H1 (cell line): Measurements from ENCODE around the gene FAM168B. TPM values are rescaled to one million over a fixed set of nuclear protein-coding genes. Genes with fewer than 3 reads are reported as not detected.

Experiments used
- CBX8 ChIP-seq: fragments of 300-800, 300-1000 bp; sonication (generic); IDR thresholded peaks from 2 replicates; pipeline ENCODE4 v1.7.1; 2016; ENCODE audit warnings: low read depth, low read length, borderline replicate concordance
- CHD7 ChIP-seq: fragments of 300-600 bp; sonication (generic); IDR thresholded peaks from 2 replicates; pipeline ENCODE4 v1.7.1; 2012; ENCODE audit warnings: low read length, moderate library complexity, mild to moderate bottlenecking, inconsistent platforms; ENCODE audit not compliant: insufficient replicate concordance
- CTBP2 ChIP-seq: IDR thresholded peaks from 2 replicates; pipeline ENCODE4 v1.7.0; 2011; ENCODE audit warnings: borderline replicate concordance, mild to moderate bottlenecking, moderate library complexity, mixed read lengths, low read length; ENCODE audit not compliant: insufficient read depth, insufficient read length
- EGR1 ChIP-seq: IDR thresholded peaks from 2 replicates; pipeline ENCODE4 v1.6.1; 2011; ENCODE audit warnings: low read depth, low read length, borderline replicate concordance
- EZH2 ChIP-seq: fragments of 200-600 bp; sonication (generic); IDR thresholded peaks from 2 replicates; pipeline ENCODE4 v1.7.1; 2012; ENCODE audit warnings: low read depth, mild to moderate bottlenecking, moderate library complexity, low read length, inconsistent platforms; ENCODE audit not compliant: severe bottlenecking
- JUN ChIP-seq: IDR thresholded peaks from 2 replicates; pipeline ENCODE4 v1.6.1; 2011; ENCODE audit warnings: low read depth, mild to moderate bottlenecking, improper control_type of control experiment, low read length
- MAFK ChIP-seq: IDR thresholded peaks from 2 replicates; pipeline ENCODE4 v1.6.1; 2012; ENCODE audit warnings: low read depth, mild to moderate bottlenecking, improper control_type of control experiment, low read length
- SP1 ChIP-seq: IDR thresholded peaks from 2 replicates; pipeline ENCODE4 v1.6.1; 2011; ENCODE audit warnings: low read depth, low read length
- SP4 ChIP-seq: IDR thresholded peaks from 2 replicates; pipeline ENCODE4 v1.6.1; 2012; ENCODE audit warnings: low read length, inconsistent platforms
- TAF7 ChIP-seq: optimal IDR thresholded peaks from 2 replicates; pipeline ENCODE3; 2011; ENCODE audit warnings: low read depth, mild to moderate bottlenecking, inconsistent platforms, low read length, moderate library complexity, borderline replicate concordance
- polyA plus RNA-seq, 7 experiments: library from polyadenylated mRNA; depleted of rRNA in 3 of 7; stranded (reverse) in 5 of 7; unstranded in 2 of 7; fragments of >200 nt in 5 of 7; fragments of 200-250 nt in 2 of 7; gene quantifications; 1 replicate in 5 of 7; 2 replicates in 1 of 7; 4 replicates in 1 of 7; pipeline versions ENCODE4 v1.2.1 to v1.2.3, GENCODE V29; 2011 to 2013; ENCODE audit warnings: missing spikeins in 2 of 7, mixed read lengths in 2 of 7
- total RNA-seq: library from RNA; stranded (reverse); fragmentation: NEBNext Ultra II Directional; extraction: Animal tissue kit (Norgen Biotek cat#: 25700); gene quantifications from 2 replicates; pipeline ENCODE4 v1.2.1, GENCODE V29; 2021

FAM168B gene
- total and polyA plus RNA-seq, 2 of the 8 experiments (the other 6 are each of a cell fraction or from before 2014, with no cell fraction given) = 61.9 to 123 TPM

- TF ChIP-seq CHD7 (no peak), TAF7 (no peak), CTBP2 (no peak), SP1 (no peak), MAFK (no peak), SP4 (no peak), JUN (no peak), EZH2 (no peak), CBX8 (no peak), EGR1 (peak; percentile 37; the same call in 1 of the 2 replicates)
Measured at GRCh38 chr2:131093696-131094462, 619 bp upstream of the FAM168B start (continued).
